Measurements from ENCODE around the gene OTOR. TPM values are rescaled to one million over a fixed set of nuclear protein-coding genes. Genes with fewer than 3 reads are reported as not detected.

The OTOR gene
- total RNA-seq, 1 donor from 2014 or later: not detected

- no peak for DNase-seq
- H3K27ac Mint-ChIP-seq: no peak overlapping the region
Observed at GRCh38 chr20:16708602-16709001, 39.6 kb upstream of the OTOR start.

DNA sequence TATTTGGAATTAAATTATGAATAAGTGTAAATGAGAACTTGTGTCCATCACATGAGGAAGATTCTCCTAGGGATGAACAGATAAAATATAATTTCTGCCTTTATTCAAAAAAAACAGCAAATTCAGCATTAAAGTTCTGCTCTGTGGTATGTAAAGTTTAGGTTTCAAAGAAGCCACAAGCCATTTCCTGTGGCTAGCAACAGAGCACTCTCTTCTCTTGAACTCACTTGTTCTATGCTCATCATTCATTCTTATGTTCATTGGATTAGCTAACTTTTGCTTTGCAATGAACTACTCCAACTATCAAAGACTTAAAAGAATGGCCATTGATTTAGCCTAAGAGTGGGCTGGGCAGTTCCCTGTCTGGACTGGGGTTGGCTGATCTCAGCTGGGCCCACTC, 39.1 kb upstream of the OTOR start:
- Mint-ChIP-seq H3K9me3 (peaks cover 14% of the 10 kb centered on the region), H3K36me3 (ENCODE audit: low read depth) (no peaks in the 10 kb centered on the region), H3K27me3 (peaks cover 20% of the 10 kb centered on the region), H3K4me3 (no peak overlapping the region), H3K27ac (no peak overlapping the region), H3K4me1 (peaks cover 18% of the 10 kb centered on the region)
- intact Hi-C loops (cut with micrococcal nuclease): no loop called here
- ATAC-seq (ENCODE audit: low read depth) (no peak), DNase-seq (no peak)
- POLR2A ChIA-PET: no interaction called here
- CTCF ChIA-PET: no interaction called here
- TF ChIP-seq, protein P1, sequence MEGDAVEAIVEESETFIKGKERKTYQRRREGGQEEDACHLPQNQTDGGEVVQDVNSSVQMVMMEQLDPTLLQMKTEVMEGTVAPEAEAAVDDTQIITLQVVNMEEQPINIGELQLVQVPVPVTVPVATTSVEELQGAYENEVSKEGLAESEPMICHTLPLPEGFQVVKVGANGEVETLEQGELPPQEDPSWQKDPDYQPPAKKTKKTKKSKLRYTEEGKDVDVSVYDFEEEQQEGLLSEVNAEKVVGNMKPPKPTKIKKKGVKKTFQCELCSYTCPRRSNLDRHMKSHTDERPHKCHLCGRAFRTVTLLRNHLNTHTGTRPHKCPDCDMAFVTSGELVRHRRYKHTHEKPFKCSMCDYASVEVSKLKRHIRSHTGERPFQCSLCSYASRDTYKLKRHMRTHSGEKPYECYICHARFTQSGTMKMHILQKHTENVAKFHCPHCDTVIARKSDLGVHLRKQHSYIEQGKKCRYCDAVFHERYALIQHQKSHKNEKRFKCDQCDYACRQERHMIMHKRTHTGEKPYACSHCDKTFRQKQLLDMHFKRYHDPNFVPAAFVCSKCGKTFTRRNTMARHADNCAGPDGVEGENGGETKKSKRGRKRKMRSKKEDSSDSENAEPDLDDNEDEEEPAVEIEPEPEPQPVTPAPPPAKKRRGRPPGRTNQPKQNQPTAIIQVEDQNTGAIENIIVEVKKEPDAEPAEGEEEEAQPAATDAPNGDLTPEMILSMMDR (IDR thresholded peaks at IDR 0.05): no peak

More at GRCh38 chr20:16708602-16709001, 39.6 kb upstream of the OTOR start:
- TF ChIP-seq, protein P1 (IDR thresholded peaks at IDR 0.05): no peak
- peaks cover 18% of the 10 kb centered on the region for H3K4me1 Mint-ChIP-seq
- H3K4me3 Mint-ChIP-seq: no peak overlapping the region
- H3K36me3 Mint-ChIP-seq (ENCODE audit: low read depth): no peaks in the 10 kb centered on the region
- peaks cover 14% of the 10 kb centered on the region for H3K9me3 Mint-ChIP-seq
- ChIA-PET CTCF (no interaction called here), POLR2A (no interaction called here)
- H3K27me3 Mint-ChIP-seq: peaks cover 20% of the 10 kb centered on the region
- intact Hi-C loops (cut with micrococcal nuclease): no loop called here
- ATAC-seq (ENCODE audit: low read depth): no peak

DNA sequence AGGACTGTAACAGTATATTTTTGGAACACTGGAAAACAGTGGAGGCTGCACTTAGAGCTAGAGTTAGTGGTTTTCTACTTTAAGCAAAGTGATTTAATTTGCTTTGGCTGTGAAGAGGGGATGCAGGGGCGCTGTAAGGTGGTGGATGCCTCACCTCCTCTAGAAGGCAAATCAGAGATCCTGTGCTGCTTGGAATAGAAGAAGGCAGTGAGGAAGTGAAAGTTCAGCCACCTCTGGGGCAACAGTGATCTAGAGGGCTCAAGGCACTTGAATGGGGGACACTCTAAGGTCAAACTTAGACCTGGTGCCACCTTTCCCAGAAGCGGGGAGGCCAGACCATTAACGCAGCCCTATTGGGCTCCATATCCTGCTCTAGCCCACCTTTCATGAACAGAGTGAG, 37.4 kb upstream of the OTOR start:
- intact Hi-C loops (cut with micrococcal nuclease): no loop called here
- Mint-ChIP-seq H3K4me3 (no peak overlapping the region), H3K27ac (no peak overlapping the region), H3K36me3 (ENCODE audit: low read depth) (no peaks in the 10 kb centered on the region), H3K27me3 (peaks cover 24% of the 10 kb centered on the region), H3K9me3 (peaks cover 6% of the 10 kb centered on the region), H3K4me1 (peaks cover 18% of the 10 kb centered on the region)
- DNase-seq (no peak), ATAC-seq (ENCODE audit: low read depth) (no peak)
- ChIA-PET POLR2A (no interaction called here), CTCF (no interaction called here)
- TF ChIP-seq, protein P1 (IDR thresholded peaks at IDR 0.05): no peak

- intact Hi-C loops (cut with micrococcal nuclease): no loop called here
- CTCF ChIA-PET: no interaction called here
- H3K9me3 Mint-ChIP-seq: peaks cover 2% of the 10 kb centered on the region
- ATAC-seq (ENCODE audit: low read depth): no peak
- H3K36me3 Mint-ChIP-seq (ENCODE audit: low read depth): no peaks in the 10 kb centered on the region
- TF ChIP-seq, protein P1 (IDR thresholded peaks at IDR 0.05): no peak
- H3K4me3 Mint-ChIP-seq: no peak overlapping the region
- peaks cover 28% of the 10 kb centered on the region for H3K27me3 Mint-ChIP-seq
- H3K4me1 Mint-ChIP-seq: peaks cover 18% of the 10 kb centered on the region
- no peak for DNase-seq
- H3K27ac Mint-ChIP-seq: no peak overlapping the region
- POLR2A ChIA-PET: no interaction called here
Observed at GRCh38 chr20:16711661-16712258, 36.4 kb upstream of the OTOR start.

GRCh38 chr20:16712511-16712947, 35.6 kb upstream of the OTOR start:
- no peak overlapping the region for H3K27ac Mint-ChIP-seq
- H3K4me1 Mint-ChIP-seq: peaks cover 18% of the 10 kb centered on the region
- TF ChIP-seq, protein P1 (IDR thresholded peaks at IDR 0.05): no peak
- POLR2A ChIA-PET: no interaction called here
- H3K27me3 Mint-ChIP-seq: peaks cover 27% of the 10 kb centered on the region
- no peak for DNase-seq
- intact Hi-C loops (cut with micrococcal nuclease): no loop called here
- H3K36me3 Mint-ChIP-seq (ENCODE audit: low read depth): no peaks in the 10 kb centered on the region
- H3K9me3 Mint-ChIP-seq: no peaks in the 10 kb centered on the region
- H3K4me3 Mint-ChIP-seq: no peak overlapping the region
- CTCF ChIA-PET: no interaction called here
- no peak for ATAC-seq (ENCODE audit: low read depth)

All from activated B cell treated with CpG ODN at 0.5 μM for 24 hours (primary cell).